Measurements from ENCODE around the gene ZNF3.

The ZNF3 gene

GRCh38 chr7:100107890-100108289 lies 26.4 kb upstream of the ZNF3 start:
- DNase-seq: no peak

GRCh38 chr7:100107125-100107737 lies 25.7 kb upstream of the ZNF3 start:
- DNase-seq: no peak

DNA sequence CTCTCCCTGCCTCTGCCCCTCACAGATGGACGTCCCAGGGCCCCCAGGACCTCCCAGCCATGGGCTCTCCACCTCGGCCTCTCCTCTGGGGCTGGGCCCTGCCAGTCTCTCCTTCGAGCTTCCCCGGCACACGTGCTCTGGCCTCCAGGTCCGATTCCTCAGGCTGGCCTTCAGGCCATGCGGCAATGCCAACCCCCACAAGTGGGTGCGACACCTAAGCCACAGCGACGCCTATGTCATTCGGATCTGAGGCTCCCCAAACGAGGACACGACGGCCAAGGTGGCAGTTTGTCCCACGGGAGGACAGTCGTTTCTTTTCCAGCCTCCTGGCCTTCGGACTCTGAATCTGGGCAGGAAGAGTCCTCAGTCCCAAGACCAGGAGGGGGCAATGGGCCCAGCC lies 25.1 kb upstream of the ZNF3 start:
- DNase-seq: no peak

- no peak for DNase-seq
These were observed 24.0 kb upstream of the ZNF3 start for GRCh38 chr7:100105534-100105933.

DNA sequence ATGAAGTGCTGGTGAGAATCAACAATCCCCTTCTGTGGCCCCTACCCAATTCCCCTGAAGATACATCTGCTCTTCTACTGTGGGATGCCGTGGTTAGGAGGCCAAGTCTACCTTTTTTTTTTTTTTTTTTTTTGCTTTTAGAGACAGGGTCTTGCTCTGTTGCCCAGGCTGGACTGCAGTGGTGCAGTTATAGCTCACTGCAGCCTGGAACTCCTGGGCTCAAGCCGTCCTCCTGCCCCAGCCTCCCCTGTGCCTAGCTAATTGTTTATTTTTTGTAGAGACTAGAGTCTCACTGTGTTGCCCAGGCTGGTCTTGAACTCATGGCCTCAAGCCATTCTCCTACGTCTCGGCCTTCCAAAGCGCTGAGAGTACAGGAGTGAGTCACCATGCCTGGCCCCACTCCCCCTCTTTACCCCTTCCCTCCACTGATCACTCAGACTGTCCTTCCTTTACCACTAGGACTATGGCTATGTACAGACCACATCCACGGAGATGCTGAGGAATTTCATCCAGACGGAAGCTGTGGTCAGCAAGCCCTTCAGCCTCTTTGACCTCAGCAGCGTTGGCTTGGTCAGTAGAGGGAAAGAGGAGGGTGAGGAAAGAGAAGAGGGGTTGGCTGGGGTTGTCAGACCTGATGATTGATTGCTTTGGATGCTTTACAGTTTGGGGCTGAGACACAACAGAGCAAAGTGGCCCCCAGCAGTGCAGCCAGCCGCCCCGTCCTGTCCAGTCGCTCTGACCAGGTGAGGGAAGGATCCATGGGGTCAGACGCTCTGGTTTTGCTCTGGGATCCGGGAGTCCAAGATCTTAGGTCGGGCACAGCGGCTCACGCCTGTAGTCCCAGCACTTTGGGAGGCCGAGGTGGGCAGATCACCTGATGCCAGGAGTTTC lies 21.7 kb upstream of the ZNF3 start:
- DNase-seq: no peak

- peak; percentile 95 for DNase-seq
These were observed 19.7 kb upstream of the ZNF3 start, which contains the start of the genes AP4M1 and MCM7 for GRCh38 chr7:100101016-100101862. Gene AP4M1 (plus strand): TSS chr7:100101643. CDS start chr7:100101715, 72 bp downstream. Gene MCM7 (minus strand): TSS chr7:100101397. CDS start chr7:100101294, 103 bp downstream.

DNA sequence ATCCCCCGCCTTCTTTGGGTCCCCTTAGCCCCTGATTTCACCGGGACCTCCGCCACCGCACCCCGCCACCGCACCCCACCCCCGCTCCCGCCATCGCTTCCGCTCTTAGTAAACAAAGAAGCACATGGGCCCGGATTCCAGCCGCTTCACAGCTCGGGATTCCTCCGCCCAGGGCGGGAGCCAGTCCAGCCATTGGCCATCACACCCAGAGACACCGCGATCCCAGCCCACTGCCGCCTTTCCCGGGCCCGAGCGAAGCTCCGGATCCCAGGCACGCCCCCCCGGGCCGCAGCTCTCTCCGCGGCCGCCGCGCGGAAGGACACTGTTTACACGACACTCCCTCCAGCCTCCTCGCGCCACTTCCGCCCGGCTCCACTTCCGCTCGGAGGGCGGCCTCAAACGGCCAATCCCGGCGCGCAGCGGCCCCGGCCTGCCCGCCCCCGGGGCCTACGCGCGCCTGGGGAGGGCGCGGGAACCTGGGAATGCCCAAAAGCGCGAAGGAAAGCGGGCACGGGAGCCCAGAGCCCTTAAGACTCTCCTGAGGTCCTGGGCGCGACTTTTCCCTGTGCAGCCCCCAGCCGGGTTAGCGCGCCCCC lies 19.0 kb upstream of the ZNF3 start:
- peak; percentile 60 for DNase-seq

DNA sequence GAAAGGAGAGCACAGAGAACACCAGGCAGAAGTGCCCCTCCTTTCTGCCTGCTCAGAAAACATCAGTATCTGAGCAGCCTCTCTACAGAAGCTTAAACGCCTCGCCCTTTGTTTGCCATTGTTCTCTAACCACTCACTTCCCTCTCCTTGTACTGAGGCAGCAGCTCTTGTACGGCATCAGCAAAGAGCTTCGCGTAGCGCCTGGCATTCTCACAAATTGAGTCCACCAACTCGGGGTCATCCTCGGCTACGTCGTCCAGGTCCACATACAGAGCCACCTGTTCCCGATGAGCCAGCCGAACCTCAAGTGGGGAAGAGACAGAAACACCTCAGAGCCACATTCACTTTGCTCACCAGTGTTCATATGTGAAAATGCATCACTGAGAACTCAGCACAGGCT lies 17.9 kb upstream of the ZNF3 start:
- DNase-seq: no peak

- DNase-seq: no peak
These were observed 17.4 kb upstream of the ZNF3 start for GRCh38 chr7:100098913-100099312.

DNA sequence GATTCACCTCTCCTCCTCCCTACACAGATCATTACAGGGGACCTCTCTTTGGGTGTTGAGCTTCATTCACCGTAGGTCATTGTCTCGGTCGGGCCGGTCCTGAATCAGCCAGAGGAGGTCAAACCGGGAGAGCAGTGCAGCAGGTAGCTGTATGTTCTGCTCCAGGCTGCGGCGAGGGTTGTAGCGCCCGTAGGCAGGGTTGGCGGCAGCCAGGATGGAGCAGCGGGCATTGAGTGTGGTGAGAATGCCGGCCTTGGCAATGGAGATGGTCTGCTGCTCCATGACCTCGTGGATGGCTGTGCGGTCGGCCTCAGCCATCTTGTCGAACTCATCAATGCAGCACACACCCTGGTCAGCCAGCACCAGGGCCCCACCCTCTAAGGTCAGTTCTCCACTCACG lies 14.2 kb upstream of the ZNF3 start:
- no peak for DNase-seq

DNA sequence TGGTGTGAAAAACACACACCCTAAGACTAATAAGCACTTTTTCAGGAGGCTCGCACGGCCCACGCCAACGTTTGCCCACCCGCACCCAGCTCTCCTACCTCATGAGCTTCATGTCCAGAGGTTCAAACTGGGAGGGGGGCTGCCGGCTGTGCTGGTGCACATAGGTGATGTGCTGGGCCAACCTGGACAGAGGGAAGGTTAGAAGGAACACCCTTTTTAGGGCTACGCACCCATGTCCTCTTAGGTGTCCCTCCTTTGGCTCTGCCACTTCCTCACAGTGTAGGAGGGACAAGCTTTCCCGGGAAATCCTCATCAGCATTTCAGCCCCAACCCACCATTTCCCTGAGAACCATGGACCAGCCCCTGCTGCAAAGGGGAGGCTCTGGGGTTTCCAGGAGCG lies 13.8 kb upstream of the ZNF3 start:
- DNase-seq: no peak

DNA sequence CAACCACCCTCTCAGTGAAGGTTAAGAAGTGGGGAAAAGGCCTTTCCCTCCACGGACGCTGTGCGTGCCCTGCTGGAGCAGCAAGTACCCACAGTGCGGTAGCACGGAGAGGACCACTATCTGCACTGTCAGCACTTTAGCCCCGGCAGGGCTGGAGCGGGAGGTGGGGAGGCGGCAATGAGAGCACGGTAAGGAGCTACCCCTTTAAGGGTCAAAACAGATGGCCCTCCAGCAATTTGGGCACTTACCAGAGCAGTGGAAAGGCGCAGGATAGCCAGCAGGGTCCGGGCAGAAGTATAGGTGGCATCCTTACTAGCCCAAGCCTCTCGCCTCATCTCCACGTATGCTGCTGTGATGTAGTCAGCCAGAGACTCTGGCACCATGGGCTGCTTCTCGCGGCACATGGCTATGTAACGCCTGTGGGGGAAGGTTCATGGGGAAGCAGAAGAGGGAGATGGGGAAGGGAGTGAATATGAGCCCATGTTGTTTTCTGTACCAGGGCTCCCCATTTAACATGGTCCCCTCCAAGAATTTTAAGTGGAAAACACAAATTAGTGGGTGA lies 12.5 kb upstream of the ZNF3 start:
- DNase-seq: no peak

- DNase-seq: no peak
These were observed 12.0 kb upstream of the ZNF3 start for GRCh38 chr7:100093498-100093897.

GRCh38 chr7:100093054-100093453 lies 11.5 kb upstream of the ZNF3 start:
- DNase-seq: no peak

DNA sequence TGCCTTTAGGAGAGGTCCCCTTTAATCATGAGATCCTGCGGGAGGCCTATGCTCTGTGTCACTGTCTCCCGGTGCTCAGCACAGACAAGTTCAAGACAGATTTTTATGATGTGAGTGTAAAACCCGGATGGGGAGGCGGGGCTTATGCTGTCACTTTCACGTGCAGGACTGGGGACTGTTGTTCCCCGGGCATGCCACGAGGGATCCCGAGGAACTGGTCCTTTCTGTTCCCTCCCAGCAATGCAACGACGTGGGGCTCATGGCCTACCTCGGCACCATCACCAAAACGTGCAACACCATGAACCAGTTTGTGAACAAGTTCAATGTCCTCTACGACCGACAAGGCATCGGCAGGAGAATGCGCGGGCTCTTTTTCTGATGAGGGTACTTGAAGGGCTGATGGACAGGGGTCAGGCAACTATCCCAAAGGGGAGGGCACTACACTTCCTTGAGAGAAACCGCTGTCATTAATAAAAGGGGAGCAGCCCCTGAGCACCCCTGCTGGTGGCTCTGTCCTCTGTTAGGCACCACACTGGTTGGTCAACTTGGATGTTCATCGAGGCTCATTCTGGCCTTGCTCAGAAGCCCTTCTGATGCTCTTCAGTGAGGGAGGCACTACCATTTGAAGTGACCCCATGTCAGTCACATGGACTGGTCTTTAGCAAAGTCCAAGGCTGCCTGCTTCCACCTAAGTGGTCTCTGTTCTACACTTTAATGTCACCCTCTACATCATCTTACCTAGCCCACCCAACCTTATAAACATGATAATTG lies 10.1 kb upstream of the ZNF3 start:
- DNase-seq: no peak

- no peak for DNase-seq
These were observed 9.2 kb upstream of the ZNF3 start for GRCh38 chr7:100090527-100091410.

GRCh38 chr7:100089458-100090196 lies 8.1 kb upstream of the ZNF3 start:
- no peak for DNase-seq

DNA sequence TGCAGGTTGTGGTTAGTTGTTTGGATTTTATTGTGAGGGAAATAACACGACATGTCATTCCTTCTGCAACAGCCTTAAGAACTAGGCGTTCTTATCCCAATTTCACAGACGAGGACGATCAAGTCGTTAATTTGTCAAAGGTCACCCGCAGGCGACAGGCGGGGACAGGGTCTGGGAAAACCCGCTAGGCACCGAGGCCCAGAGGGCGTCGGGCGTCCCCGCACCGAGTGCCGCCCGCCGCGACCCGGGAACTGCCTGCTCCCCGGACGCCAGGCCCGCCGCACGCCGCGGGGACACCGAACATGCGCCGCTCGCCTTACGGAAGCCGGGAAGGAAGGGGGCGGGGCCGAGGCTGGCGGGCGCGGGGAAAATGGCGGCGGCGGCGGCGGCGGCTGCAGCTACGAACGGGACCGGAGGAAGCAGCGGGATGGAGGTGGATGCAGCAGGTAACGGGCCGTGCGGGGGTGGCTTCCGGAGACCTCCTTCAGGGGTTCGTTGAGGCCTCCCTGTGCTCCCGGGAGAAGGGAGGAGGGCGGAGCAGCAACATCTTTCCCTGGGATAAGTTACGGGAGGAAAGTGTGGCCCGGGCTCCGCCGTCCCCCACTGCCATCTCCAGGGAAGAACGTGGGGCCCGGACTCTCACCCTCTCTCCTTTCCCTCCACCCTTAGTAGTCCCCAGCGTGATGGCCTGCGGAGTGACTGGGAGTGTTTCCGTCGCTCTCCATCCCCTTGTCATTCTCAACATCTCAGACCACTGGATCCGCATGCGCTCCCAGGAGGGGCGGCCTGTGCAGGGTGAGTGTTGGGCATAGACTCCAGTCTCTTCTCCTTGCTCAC lies 7.3 kb upstream of the ZNF3 start, which contains the start of gene COPS6:
TSS of gene COPS6 (plus strand) at position 349 of the 837 bp plus-strand sequence. CDS start at position 371, 22 bp downstream.
- DNase-seq: no peak

DNA sequence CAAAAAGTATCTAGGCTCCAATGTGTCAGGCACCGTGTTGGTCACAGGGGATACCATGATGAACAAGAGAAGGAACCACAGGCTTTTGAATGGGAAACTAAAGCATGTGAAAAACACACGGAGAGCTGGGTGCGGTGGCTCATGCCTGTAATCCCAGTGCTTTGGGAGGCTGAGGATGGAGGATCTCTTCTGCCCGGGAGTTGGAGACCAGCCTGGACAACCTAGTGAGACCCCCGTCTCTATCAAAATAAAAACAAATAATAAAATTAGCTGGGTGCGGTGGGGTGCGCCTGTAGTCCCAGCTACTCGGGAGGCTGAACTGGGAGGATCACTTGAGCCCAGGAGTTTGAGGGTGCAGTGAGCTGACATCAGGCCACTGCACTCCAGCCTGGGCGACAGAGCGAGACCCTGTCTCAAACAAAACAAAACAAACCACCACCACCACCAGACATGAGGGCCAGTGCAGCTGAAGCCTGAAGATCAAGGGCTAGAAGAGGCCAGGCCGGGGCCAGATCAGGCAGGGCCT lies 6.6 kb upstream of the ZNF3 start:
- no peak for DNase-seq
